NB4 (cell line): Measurements from ENCODE around the gene AP4S1.

ENCODE experiments used
- CTCF ChIP-seq: IDR thresholded peaks from one replicate; pipeline ENCODE4 v1.5.1; 2012; ENCODE audit warnings: low read depth, low read length
- MYC ChIP-seq: IDR thresholded peaks from 2 replicates; pipeline ENCODE4 v1.6.1; 2011; ENCODE audit warnings: low read depth, low read length
- POLR2A ChIP-seq: IDR thresholded peaks from 2 replicates; pipeline ENCODE4 v1.6.1; 2011; ENCODE audit warnings: mild to moderate bottlenecking; ENCODE audit not compliant: insufficient read length; ENCODE audit errors: extremely low read depth

- TF ChIP-seq CTCF (no peak), MYC (no peak), POLR2A (no peak)
Observed at GRCh38 chr14:31138301-31138700, 112.9 kb downstream of the AP4S1 start.
